Posterior vena cava (tissue), 2 donors: ENCODE measurements around the gene RBM20. TPM values are rescaled to one million over a fixed set of nuclear protein-coding genes. Genes with fewer than 3 reads are reported as not detected.
"Not testable (repeated sequence)": the region's sequence is repeated elsewhere in the genome, so short reads cannot be mapped to it uniquely, and the experiment has no call there.

Experiments used
- DNase-seq: peaks from one replicate; pipeline ENCODE4 v3.0.0-alpha.2; 2020; ENCODE audit warnings: low spot score
- intact Hi-C, 2 donors: fragments of 100-400 bp; cut with DNase I; formaldehyde crosslinking; loops; one replicate each; pipeline versions ENCODE4 v1.14.1 to v1.14.2; 2022 to 2023
- total RNA-seq, 2 donors: library from RNA; stranded (reverse); fragmentation: NEBNext Ultra II Directional; extraction: Animal tissue kit (Norgen Biotek cat#: 25700); gene quantifications; one replicate each; pipeline ENCODE4 v1.2.1, GENCODE V29; 2021
- donor health status: DM: yes; HTN: yes; CAD: no.
- donor health status: DM: yes; HTN: yes; CAD: no.

The RBM20 gene
- total RNA-seq, 2 donors from 2014 or later, result 2.0 to 3.0 TPM

DNA sequence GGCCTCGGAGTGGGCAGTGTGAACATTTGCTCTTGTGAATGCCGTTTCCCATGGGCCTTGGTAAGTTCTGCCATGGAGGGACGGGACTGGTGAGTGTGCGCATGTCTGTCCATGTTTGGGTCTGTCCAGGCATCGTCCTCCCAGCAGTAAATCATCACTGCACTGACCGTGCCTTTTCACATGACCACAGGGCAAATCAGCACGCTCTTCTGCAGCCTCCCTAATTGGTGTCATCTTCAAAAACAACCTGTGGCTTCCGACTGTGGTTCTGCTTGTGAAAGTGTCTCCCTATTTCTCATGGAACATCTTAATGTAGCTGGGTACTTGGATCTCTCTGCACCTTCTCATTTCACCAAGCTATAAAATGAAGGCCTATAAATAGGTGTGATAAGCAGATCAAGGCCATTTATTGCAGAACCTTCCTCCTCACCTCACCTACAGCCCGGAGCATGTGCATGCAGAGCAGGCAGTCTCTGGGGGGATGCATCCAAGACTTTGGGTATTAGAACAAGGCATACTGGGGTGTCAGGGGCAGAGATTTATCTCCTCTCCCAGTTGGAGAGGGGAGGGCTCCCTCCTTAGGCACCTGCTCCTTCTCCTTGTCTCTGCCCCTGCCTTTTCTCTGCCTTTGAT lies 77.4 kb downstream of the RBM20 start:
- DNase-seq, result no peak
- intact Hi-C loops, result no loop called here

GRCh38 chr10:110723224-110723891 lies 79.2 kb downstream of the RBM20 start:
- DNase-seq, result no peak
- intact Hi-C loops, result no loop called here

GRCh38 chr10:110724116-110724921 lies 80.2 kb downstream of the RBM20 start:
- intact Hi-C loops, result no loop called here
- DNase-seq, result no peak

DNA sequence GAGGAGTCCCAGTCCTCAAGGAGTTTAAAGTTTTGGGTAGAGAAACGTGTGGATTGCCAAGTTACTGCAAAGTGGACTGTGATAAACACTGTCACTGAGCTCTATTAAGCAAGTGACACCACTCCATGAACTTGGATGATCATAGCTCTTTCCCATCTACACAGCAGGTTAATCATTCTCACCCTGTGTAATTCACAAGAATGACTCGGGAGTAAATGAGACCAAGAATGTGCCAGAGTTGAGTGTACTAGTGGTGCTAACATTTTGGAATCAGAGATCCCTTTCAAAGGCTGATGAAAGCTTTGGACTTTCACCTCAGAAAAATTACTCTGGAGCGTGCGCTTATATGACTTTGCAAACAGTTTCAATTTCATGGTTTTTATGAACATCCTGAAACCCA lies 80.8 kb downstream of the RBM20 start:
- intact Hi-C loops, result no loop called here
- DNase-seq, result no peak

- intact Hi-C loops, result no loop called here
- no peak for DNase-seq
Observed at GRCh38 chr10:110725801-110726630, 81.9 kb downstream of the RBM20 start.

- intact Hi-C loops, result not testable (repeated sequence)
Observed at GRCh38 chr10:110727785-110728184, 83.6 kb downstream of the RBM20 start.

DNA sequence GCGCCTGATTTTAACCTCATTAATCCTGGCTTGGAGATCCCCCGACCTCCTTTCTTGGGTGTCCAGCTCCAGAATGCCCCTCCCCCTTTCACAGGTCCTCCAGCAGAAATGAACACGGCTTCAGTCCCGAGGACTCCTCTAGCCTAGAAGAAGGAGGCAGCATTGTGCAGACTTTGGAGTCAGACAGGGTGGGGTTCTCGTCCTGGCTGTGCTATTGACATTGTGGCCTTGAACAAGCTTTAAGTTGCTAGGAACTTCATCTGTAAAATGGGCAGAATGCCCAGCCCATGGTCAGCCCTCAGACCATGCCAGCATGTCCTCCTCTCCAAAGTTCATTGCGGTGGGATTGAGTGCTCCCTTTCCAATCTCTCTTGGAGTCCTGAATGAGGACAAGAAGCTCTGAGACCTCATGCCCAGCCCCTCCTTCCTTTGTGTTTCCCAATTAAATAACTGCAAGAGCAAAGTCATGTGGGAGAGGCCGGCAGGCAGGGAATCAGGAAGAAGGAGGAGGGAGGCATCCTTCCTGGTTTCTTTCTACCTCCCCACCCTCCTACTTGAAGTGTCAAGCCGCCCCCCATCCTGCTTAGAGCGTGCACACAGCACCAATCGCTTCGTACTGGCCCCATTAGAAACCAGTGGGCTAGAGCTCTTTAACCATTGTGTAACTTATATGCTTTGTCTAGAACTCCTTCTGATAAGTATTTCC lies 86.4 kb downstream of the RBM20 start:
- intact Hi-C loops, result no loop called here
- DNase-seq, result no peak

More at GRCh38 chr10:110727785-110728184, 83.6 kb downstream of the RBM20 start:
- not testable (repeated sequence) for DNase-seq

GRCh38 chr10:110733218-110733952 lies 89.2 kb downstream of the RBM20 start:
- no peak for DNase-seq

GRCh38 chr10:110735620-110736027 lies 91.5 kb downstream of the RBM20 start:
- no peak for DNase-seq
- intact Hi-C loops, result no loop called here

More at GRCh38 chr10:110733218-110733952, 89.2 kb downstream of the RBM20 start:
- intact Hi-C loops, result no loop called here

DNA sequence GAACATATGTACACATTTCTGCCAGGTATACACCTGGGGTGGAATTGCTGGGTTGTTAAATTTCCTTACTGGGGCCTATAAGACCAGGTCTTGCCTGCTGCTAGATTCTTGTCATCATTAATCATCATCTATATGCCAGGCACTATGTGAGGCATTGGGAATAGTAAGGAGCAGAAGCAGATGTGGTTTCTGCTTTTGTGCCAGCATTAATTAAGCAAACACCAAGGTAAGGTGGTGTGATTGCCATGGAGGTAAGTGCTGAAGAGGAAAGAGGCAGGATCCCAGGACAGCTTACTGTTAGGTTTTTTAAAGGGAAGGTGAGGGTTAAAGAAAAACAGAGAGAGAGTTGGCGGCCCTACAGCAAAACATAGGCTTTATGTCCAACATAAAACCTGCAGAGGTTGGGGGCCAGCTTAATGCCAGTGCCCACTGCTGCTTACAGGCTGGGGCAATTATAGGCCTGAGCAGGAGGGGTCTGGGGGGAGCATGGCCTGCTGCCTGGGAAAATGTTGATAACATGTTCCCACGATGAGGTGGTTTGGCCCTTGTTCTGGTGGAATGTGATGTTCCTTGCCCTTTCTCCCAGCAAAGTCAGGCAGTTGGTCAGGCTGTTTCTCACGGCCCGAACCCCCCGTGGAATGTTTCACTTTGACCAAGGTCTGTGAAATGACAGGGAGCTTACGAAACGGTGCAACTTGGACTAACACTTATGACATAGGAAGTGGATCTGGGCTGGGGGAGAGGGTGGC lies 93.9 kb downstream of the RBM20 start:
- intact Hi-C loops, result no loop called here
- no peak for DNase-seq

DNA sequence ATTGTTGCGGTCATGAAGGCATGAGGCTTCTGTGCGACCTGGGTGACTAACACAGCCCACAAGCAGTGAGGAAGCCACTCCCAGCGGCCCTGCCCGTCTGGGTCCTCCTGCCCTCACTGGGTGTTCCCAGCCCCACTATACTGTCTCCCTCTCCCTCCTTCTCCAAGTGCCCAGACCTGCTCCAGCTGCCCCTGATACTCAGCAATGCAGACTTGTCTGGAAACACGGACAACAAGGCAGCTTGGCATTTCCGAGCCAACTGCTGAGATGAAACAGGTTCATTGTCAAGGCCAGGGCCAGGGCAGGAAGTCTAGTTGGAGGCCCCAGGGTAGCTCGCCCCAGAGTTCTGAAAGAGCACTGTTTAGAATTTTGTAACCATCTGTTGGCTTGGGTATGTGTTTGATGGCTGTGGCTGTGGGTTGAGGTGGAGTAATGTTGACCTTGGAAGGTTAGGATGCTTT lies 95.7 kb downstream of the RBM20 start:
- DNase-seq, result no peak
- intact Hi-C loops, result loop anchor here (10.0 kb wide), 1 partner anchor 155 kb away; no protein-coding TSS in a partner anchor

GRCh38 chr10:110742801-110743200 lies 98.7 kb downstream of the RBM20 start:
- DNase-seq, result no peak
- intact Hi-C loops, result loop anchor here (10.0 kb wide), 1 partner anchor 152 kb away; no protein-coding TSS in a partner anchor

GRCh38 chr10:110744782-110745181 lies 100.6 kb downstream of the RBM20 start:
- intact Hi-C loops, result loop anchor here (10.0 kb wide), 1 partner anchor 150 kb away; no protein-coding TSS in a partner anchor
- DNase-seq, result no peak

GRCh38 chr10:110746254-110746826 lies 102.2 kb downstream of the RBM20 start:
- intact Hi-C loops, result loop anchor here (10.0 kb wide), 1 partner anchor 148 kb away; no protein-coding TSS in a partner anchor
- DNase-seq, result no peak

DNA sequence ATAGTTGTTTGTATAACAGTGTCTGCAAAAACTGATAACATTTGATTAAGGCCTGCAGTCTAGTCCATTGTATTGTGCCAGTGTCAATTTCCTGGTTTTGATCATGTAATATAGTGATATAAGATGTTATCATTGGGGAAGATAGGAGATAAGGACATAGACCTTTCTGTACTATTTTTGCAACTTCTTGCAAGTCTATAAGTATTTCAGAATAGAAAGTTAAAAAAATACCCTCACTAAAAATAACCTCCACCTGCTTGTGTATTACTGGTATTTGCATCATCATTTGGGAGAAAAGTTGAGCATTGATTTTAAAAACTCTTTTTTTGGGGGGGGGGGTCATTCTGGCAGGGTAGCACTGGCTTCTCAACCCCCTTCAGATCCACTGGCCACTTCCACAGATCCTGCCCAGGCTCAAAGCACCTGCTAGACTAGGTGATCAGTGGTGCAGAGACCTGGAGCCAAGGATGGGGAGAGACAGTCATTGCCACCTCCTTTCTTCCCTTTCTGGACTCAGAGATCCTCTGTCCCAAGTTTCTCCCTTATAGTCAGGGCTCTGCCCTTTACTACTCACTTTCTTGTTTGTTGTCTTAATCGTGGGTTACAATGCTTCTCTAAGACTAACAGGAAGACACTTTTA lies 103.0 kb downstream of the RBM20 start:
- no peak for DNase-seq
- intact Hi-C loops, result loop anchor here (10.0 kb wide), 1 partner anchor 148 kb away; no protein-coding TSS in a partner anchor
